Peyer's patch (tissue), 4 donors: ENCODE measurements around the gene NCAM2.

ENCODE experiments used
- POLR2A ChIP-seq, 2 donors: fragments of 450-650 bp; IDR thresholded peaks; one replicate each; pipeline ENCODE4 v1.5.1; 2017; ENCODE audit warnings: antibody characterized with exemption in 2 of 2, mild to moderate bottlenecking in 2 of 2, moderate library complexity in 2 of 2
- TF ChIP-seq, protein P1 (sequence below), 6 experiments: fragments of 450-650 bp in 4 of 6; fragments of 200-600 bp in 2 of 6; sonication (generic) in 1 of 6; IDR thresholded peaks; one replicate each; pipeline ENCODE4 v1.5.1; 2017 to 2019; ENCODE audit warnings: antibody characterized with exemption in 6 of 6, mild to moderate bottlenecking in 3 of 6, moderate library complexity in 1 of 6

- TF ChIP-seq, protein P1, sequence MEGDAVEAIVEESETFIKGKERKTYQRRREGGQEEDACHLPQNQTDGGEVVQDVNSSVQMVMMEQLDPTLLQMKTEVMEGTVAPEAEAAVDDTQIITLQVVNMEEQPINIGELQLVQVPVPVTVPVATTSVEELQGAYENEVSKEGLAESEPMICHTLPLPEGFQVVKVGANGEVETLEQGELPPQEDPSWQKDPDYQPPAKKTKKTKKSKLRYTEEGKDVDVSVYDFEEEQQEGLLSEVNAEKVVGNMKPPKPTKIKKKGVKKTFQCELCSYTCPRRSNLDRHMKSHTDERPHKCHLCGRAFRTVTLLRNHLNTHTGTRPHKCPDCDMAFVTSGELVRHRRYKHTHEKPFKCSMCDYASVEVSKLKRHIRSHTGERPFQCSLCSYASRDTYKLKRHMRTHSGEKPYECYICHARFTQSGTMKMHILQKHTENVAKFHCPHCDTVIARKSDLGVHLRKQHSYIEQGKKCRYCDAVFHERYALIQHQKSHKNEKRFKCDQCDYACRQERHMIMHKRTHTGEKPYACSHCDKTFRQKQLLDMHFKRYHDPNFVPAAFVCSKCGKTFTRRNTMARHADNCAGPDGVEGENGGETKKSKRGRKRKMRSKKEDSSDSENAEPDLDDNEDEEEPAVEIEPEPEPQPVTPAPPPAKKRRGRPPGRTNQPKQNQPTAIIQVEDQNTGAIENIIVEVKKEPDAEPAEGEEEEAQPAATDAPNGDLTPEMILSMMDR (IDR thresholded peaks at IDR 0.05): no peak
- TF ChIP-seq POLR2A (IDR thresholded peaks at IDR 0.05): no peak
Observed at GRCh38 chr21:20996421-20997310, 1.5 kb upstream of the NCAM2 start.
